ENCODE data around the gene CEMIP.

The CEMIP gene

GRCh38 chr15:80936288-80937078, 157.3 kb downstream of the CEMIP start:
- Histone ChIP-seq H3K9me2 (replicated peaks; ENCODE audit: low read depth, low read length) (no peaks in the 10 kb centered on the region), H3K27me3 (ENCODE audit: insufficient read depth, low read length, poor library complexity, severe bottlenecking) (no peaks in the 10 kb centered on the region), H3F3A (ENCODE audit: low read depth) (no peaks in the 10 kb centered on the region), H2AFZ (ENCODE audit: low read length) (no peak overlapping the region), H3K4me3 (ENCODE audit: low read length, poor library complexity, severe bottlenecking) (no peak overlapping the region), H3K4me2 (ENCODE audit: low read depth, low read length, poor library complexity, severe bottlenecking) (no peak overlapping the region), H3K36me3 (ENCODE audit: insufficient read depth, low read length) (no peaks in the 10 kb centered on the region), H3K4me1 (ENCODE audit: insufficient read depth, low read length, poor library complexity, severe bottlenecking) (peaks cover 5% of the 10 kb centered on the region), H3K9me3 (ENCODE audit: insufficient read depth, low read depth, low read length) (no peaks in the 10 kb centered on the region), H3K79me2 (ENCODE audit: insufficient read depth, low read length) (no peaks in the 10 kb centered on the region), H3K9ac (ENCODE audit: low read depth, low read length, poor library complexity, severe bottlenecking) (no peak overlapping the region), H4K20me1 (ENCODE audit: insufficient read depth, low read length, poor library complexity, severe bottlenecking) (no peaks in the 10 kb centered on the region)
- TF ChIP-seq EZH2phosphoT487 (IDR thresholded peaks at IDR 0.05; ENCODE audit: borderline replicate concordance) (no peak), CTCF (conservative IDR thresholded peaks at IDR 0.05; ENCODE audit: low read length) (no peak)

- no peaks in the 10 kb centered on the region for H4K20me1 ChIP-seq (ENCODE audit: insufficient read depth, low read length, poor library complexity, severe bottlenecking)
- no peaks in the 10 kb centered on the region for H3K9me2 ChIP-seq (replicated peaks; ENCODE audit: low read depth, low read length)
- no peaks in the 10 kb centered on the region for H3K36me3 ChIP-seq (ENCODE audit: insufficient read depth, low read length)
- H2AFZ ChIP-seq (ENCODE audit: low read length) = no peak overlapping the region
- H3K9ac ChIP-seq (ENCODE audit: low read depth, low read length, poor library complexity, severe bottlenecking) = no peak overlapping the region
- H3K79me2 ChIP-seq (ENCODE audit: insufficient read depth, low read length) = no peaks in the 10 kb centered on the region
- no peak for TF ChIP-seq EZH2phosphoT487 (IDR thresholded peaks at IDR 0.05; ENCODE audit: borderline replicate concordance)
- no peak for TF ChIP-seq CTCF (conservative IDR thresholded peaks at IDR 0.05; ENCODE audit: low read length)
- peaks cover 5% of the 10 kb centered on the region for H3K4me1 ChIP-seq (ENCODE audit: insufficient read depth, low read length, poor library complexity, severe bottlenecking)
- H3F3A ChIP-seq (ENCODE audit: low read depth) = no peaks in the 10 kb centered on the region
- no peak overlapping the region for H3K4me2 ChIP-seq (ENCODE audit: low read depth, low read length, poor library complexity, severe bottlenecking)
- no peak overlapping the region for H3K4me3 ChIP-seq (ENCODE audit: low read length, poor library complexity, severe bottlenecking)
- H3K9me3 ChIP-seq (ENCODE audit: insufficient read depth, low read depth, low read length) = no peaks in the 10 kb centered on the region
- H3K27me3 ChIP-seq (ENCODE audit: insufficient read depth, low read length, poor library complexity, severe bottlenecking) = no peaks in the 10 kb centered on the region
These were observed 158.5 kb downstream of the CEMIP start for GRCh38 chr15:80937718-80938117.

GRCh38 chr15:80939216-80939615, 160.0 kb downstream of the CEMIP start:
- Histone ChIP-seq H3K4me2 (ENCODE audit: low read depth, low read length, poor library complexity, severe bottlenecking) (no peak overlapping the region), H4K20me1 (ENCODE audit: insufficient read depth, low read length, poor library complexity, severe bottlenecking) (no peaks in the 10 kb centered on the region), H3F3A (ENCODE audit: low read depth) (no peaks in the 10 kb centered on the region), H3K79me2 (ENCODE audit: insufficient read depth, low read length) (no peaks in the 10 kb centered on the region), H3K4me1 (ENCODE audit: insufficient read depth, low read length, poor library complexity, severe bottlenecking) (peaks cover 5% of the 10 kb centered on the region), H3K9ac (ENCODE audit: low read depth, low read length, poor library complexity, severe bottlenecking) (no peak overlapping the region), H2AFZ (ENCODE audit: low read length) (no peak overlapping the region), H3K9me3 (ENCODE audit: insufficient read depth, low read depth, low read length) (no peaks in the 10 kb centered on the region), H3K27me3 (ENCODE audit: insufficient read depth, low read length, poor library complexity, severe bottlenecking) (no peaks in the 10 kb centered on the region), H3K9me2 (replicated peaks; ENCODE audit: low read depth, low read length) (no peaks in the 10 kb centered on the region), H3K36me3 (ENCODE audit: insufficient read depth, low read length) (no peaks in the 10 kb centered on the region), H3K4me3 (ENCODE audit: low read length, poor library complexity, severe bottlenecking) (no peak overlapping the region)
- TF ChIP-seq CTCF (conservative IDR thresholded peaks at IDR 0.05; ENCODE audit: low read length) (no peak), EZH2phosphoT487 (IDR thresholded peaks at IDR 0.05; ENCODE audit: borderline replicate concordance) (no peak)

Measured in Loucy (cell line).